OCI-LY1 (cell line): ENCODE results near the gene OR4D2.

Experiments
- H2AFZ ChIP-seq: fragments of 200-600 bp; sonication (generic), shearing (Covaris generic); 2 replicates; pipeline ENCODE4 v1.6.0; 2014; ENCODE audit warnings: antibody characterized with exemption, mild to moderate bottlenecking, low read length
- H3F3A ChIP-seq: fragments of 200-600 bp; sonication (generic), shearing (Covaris generic); 2 replicates; pipeline ENCODE4 v1.6.0; 2014; ENCODE audit warnings: mild to moderate bottlenecking, antibody characterized with exemption, low read length, moderate library complexity; ENCODE audit not compliant: insufficient read depth
- H3K27ac ChIP-seq: fragments of 200-600 bp; sonication (generic); 2 replicates; pipeline ENCODE4 v1.5.1; 2014; ENCODE audit warnings: low read length, mixed run types, mild to moderate bottlenecking, low read depth; ENCODE audit not compliant: poor library complexity, severe bottlenecking
- H3K27me3 ChIP-seq: fragments of 200-600 bp; sonication (generic); 2 replicates; pipeline ENCODE4 v1.6.0; 2014; ENCODE audit warnings: antibody characterized with exemption, mild to moderate bottlenecking, low read length, moderate library complexity; ENCODE audit not compliant: insufficient read depth
- H3K36me3 ChIP-seq: fragments of 200-600 bp; sonication (generic); 2 replicates; pipeline ENCODE4 v1.6.1; 2014; ENCODE audit warnings: mild to moderate bottlenecking, antibody characterized with exemption, low read length, moderate library complexity, mixed read lengths; ENCODE audit not compliant: insufficient read depth
- H3K4me1 ChIP-seq: fragments of 200-600 bp; sonication (generic); 2 replicates; pipeline ENCODE4 v1.5.1; 2014; ENCODE audit warnings: mild to moderate bottlenecking, low read length, moderate library complexity; ENCODE audit not compliant: insufficient read depth, severe bottlenecking
- H3K4me2 ChIP-seq: fragments of 200-600 bp; sonication (generic), shearing (Covaris generic); 2 replicates; pipeline ENCODE4 v1.6.1; 2014; ENCODE audit warnings: low read length
- H3K4me3 ChIP-seq: fragments of 200-600 bp; sonication (generic); 2 replicates; pipeline ENCODE4 v1.5.1; 2014; ENCODE audit warnings: low read length, low read depth, mild to moderate bottlenecking, mixed read lengths; ENCODE audit not compliant: poor library complexity, severe bottlenecking
- H3K79me2 ChIP-seq: fragments of 200-600 bp; shearing (Covaris generic); 2 replicates; pipeline ENCODE4 v1.6.1; 2016; ENCODE audit warnings: mixed run types, low read length, mixed read lengths; ENCODE audit not compliant: insufficient read depth
- H3K9ac ChIP-seq: fragments of 200-600 bp; sonication (generic), shearing (Covaris generic); 2 replicates; pipeline ENCODE4 v1.6.1; 2014; ENCODE audit warnings: mild to moderate bottlenecking, low read length, mixed read lengths
- H3K9me2 ChIP-seq: fragments of 200-600 bp; sonication (generic), shearing (Covaris generic); 2 replicates; pipeline ENCODE4 v1.6.1; 2014; ENCODE audit warnings: low read depth, mild to moderate bottlenecking, low read length, mixed read lengths
- H3K9me3 ChIP-seq: fragments of 200-600 bp; shearing (Covaris generic); 2 replicates; pipeline ENCODE4 v1.6.1; 2014; ENCODE audit warnings: low read length, mixed read lengths
- H4K20me1 ChIP-seq: fragments of 200-600 bp; sonication (generic), shearing (Covaris generic); 2 replicates; pipeline ENCODE4 v1.6.0; 2016; ENCODE audit warnings: mild to moderate bottlenecking, low read length; ENCODE audit not compliant: insufficient read depth
- EZH2 ChIP-seq: fragments of 200-600 bp; sonication (generic), shearing (Covaris generic); IDR thresholded peaks from 2 replicates; pipeline ENCODE4 v1.8.0; 2017; ENCODE audit warnings: borderline replicate concordance, mixed run types, mild to moderate bottlenecking, antibody characterized with exemption, low read length, moderate library complexity, mixed read lengths
- TF ChIP-seq, protein P1 (sequence below): fragments of 200-600 bp; sonication (generic), shearing (Covaris generic); IDR thresholded peaks from 2 replicates; pipeline ENCODE4 v1.5.1; 2017; ENCODE audit warnings: mild to moderate bottlenecking, antibody characterized with exemption, low read length, moderate library complexity, mixed read lengths

Gene OR4D2

DNA sequence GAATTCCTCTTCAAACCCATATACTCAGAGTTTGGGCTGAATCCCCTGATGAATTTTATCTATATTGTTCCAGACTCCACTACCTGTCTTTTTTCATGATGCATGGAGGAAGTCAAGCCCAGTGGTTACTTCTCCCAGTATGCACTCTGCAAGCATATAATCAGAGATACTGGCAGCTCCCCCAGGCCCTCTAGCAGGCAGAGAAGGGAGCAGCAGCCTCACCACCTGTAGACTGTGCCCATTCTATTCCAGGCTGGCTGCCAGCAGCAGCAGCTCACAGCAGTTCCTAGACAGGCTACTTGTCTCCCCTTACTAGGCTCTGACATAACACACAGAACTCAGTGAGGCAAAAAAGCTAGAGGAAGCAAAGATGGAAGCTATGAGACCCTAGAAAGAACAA lies 48.9 kb downstream of the OR4D2 start:
- H2AFZ ChIP-seq: no peak overlapping the region
- H3F3A ChIP-seq: no peaks in the 10 kb centered on the region
- no peaks in the 10 kb centered on the region for H3K79me2 ChIP-seq
- H3K27me3 ChIP-seq: no peaks in the 10 kb centered on the region
- H3K36me3 ChIP-seq: 0 out of 2 replicates have a peak, but pooled peaks cover 3% of the 10 kb centered on the region
- no peak overlapping the region for H3K4me2 ChIP-seq
- no peaks in the 10 kb centered on the region for H3K9me2 ChIP-seq
- no peak overlapping the region for H3K4me3 ChIP-seq
- no peak overlapping the region for H3K27ac ChIP-seq
- no peaks in the 10 kb centered on the region for H3K9me3 ChIP-seq
- peaks cover 18% of the 10 kb centered on the region for H3K4me1 ChIP-seq
- no peak overlapping the region for H3K9ac ChIP-seq
- no peaks in the 10 kb centered on the region for H4K20me1 ChIP-seq
- TF ChIP-seq, protein P1, sequence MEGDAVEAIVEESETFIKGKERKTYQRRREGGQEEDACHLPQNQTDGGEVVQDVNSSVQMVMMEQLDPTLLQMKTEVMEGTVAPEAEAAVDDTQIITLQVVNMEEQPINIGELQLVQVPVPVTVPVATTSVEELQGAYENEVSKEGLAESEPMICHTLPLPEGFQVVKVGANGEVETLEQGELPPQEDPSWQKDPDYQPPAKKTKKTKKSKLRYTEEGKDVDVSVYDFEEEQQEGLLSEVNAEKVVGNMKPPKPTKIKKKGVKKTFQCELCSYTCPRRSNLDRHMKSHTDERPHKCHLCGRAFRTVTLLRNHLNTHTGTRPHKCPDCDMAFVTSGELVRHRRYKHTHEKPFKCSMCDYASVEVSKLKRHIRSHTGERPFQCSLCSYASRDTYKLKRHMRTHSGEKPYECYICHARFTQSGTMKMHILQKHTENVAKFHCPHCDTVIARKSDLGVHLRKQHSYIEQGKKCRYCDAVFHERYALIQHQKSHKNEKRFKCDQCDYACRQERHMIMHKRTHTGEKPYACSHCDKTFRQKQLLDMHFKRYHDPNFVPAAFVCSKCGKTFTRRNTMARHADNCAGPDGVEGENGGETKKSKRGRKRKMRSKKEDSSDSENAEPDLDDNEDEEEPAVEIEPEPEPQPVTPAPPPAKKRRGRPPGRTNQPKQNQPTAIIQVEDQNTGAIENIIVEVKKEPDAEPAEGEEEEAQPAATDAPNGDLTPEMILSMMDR: peak; percentile 38; the same call in 1 of the 2 replicates
- no peak for TF ChIP-seq EZH2

DNA sequence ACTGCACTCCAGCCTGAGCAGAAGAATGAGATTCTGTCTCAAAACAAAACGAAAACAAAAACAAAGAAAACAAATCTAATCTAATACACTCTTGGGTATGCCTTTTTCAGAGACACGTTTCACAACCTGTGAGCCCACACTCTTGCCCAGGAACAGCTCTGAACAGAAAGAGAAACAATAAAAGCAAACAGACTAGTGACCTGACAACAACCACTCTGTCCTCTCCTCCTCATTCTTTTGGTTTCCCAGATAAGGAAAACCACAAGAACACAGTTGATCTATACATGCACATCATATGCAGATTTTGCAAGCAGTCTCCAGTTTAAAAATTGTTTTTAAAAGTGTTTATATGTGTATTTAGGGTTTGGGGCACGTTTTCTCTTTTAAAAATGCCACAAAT lies 51.0 kb downstream of the OR4D2 start:
- H3K27ac ChIP-seq: no peak overlapping the region
- H3K4me2 ChIP-seq: no peak overlapping the region
- H3K9me2 ChIP-seq: no peaks in the 10 kb centered on the region
- no peak overlapping the region for H3K4me3 ChIP-seq
- H3K9me3 ChIP-seq: no peaks in the 10 kb centered on the region
- no peaks in the 10 kb centered on the region for H3F3A ChIP-seq
- H3K27me3 ChIP-seq: no peaks in the 10 kb centered on the region
- peaks cover 18% of the 10 kb centered on the region for H3K4me1 ChIP-seq
- no peaks in the 10 kb centered on the region for H3K79me2 ChIP-seq
- no peak overlapping the region for H3K9ac ChIP-seq
- no peaks in the 10 kb centered on the region for H3K36me3 ChIP-seq
- no peak overlapping the region for H2AFZ ChIP-seq
- TF ChIP-seq EZH2: no peak
- TF ChIP-seq, protein P1: no peak
- no peaks in the 10 kb centered on the region for H4K20me1 ChIP-seq

DNA sequence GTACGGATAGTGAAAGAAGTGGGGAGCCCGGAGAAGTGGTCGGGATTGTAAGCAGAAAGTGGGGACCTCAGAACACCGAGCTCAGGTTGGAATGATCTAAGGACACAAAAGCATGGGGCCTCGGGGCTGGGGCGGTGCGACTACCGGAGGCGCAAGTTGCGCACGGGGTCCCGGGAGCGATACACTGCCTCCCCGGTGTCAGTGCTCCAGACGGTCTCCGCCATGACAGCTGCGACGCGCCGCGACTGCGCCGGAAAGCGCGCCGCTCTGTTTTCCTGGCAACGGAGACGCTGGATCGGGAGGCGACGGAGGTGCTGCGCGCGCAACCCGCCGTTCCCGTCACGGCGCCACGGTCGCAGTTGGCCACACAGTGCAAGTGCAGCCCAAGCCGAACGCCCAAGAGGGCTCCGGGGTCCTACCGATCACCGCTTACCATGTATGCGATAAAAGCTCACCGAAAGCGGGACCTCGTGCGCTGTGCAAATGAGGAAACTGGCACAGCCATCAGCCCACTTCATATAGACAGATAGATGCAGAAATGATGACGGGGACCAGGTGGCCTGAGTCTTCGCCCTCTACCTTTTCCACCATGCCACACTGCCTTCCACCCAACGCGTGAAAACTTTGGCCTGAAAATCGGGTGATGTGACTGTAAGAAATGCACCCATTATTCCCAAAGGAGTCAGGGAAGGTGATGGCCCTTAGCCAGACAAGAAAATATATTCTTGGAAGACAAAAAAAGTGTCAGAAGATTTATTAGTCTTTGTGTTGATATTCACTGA lies 52.4 kb downstream of the OR4D2 start, which contains the start of gene MKS1:
TSS of gene MKS1 (minus strand) at position 249 of the 782 bp plus-strand sequence. CDS start at position 224, 25 bp downstream.
- Histone ChIP-seq H3K27me3 (no peaks in the 10 kb centered on the region), H3K4me3 (peak within 1 kb of the TSS; percentile 67), H2AFZ (peak within 1 kb of the TSS; percentile 92), H3K36me3 (no peaks in the 10 kb centered on the region; the same call in 1 of the 2 replicates), H4K20me1 (no peaks in the 10 kb centered on the region), H3K9me2 (no peaks in the 10 kb centered on the region), H3K9ac (peak within 1 kb of the TSS; percentile 69), H3K4me1 (peaks cover 18% of the 10 kb centered on the region), H3K4me2 (peak within 1 kb of the TSS; percentile 87), H3K79me2 (no peaks in the 10 kb centered on the region), H3K9me3 (no peaks in the 10 kb centered on the region), H3F3A (no peaks in the 10 kb centered on the region), H3K27ac (peak within 1 kb of the TSS; percentile 24)
- TF ChIP-seq EZH2: no peak
- TF ChIP-seq, protein P1: peak; percentile 46
